H54 (cell line): ENCODE results near the gene YTHDF1.

Experiments
- DNase-seq: peaks from one replicate; pipeline ENCODE4 v3.0.0; 2011; ENCODE audit warnings: low spot score, mixed read lengths; ENCODE audit not compliant: insufficient read length
- FAIRE-seq: peaks from 3 replicates; lab custom pipeline; 2011; peaks lifted over from hg19 to GRCh38; lab: Jason Lieb, UNC
- POLR2A ChIP-seq: IDR thresholded peaks from 2 replicates; pipeline ENCODE4 v1.6.1; 2011; ENCODE audit warnings: low read depth, mild to moderate bottlenecking, low read length

Gene YTHDF1

GRCh38 chr20:63216041-63216848 is at the start of gene YTHDF1:
Gene YTHDF1 (minus strand): TSS chr20:63216131. CDS start chr20:63215892, 239 bp downstream.
- peak; percentile 79 for TF ChIP-seq POLR2A
- DNase-seq (peak; percentile 99), FAIRE-seq (no peak)

DNA sequence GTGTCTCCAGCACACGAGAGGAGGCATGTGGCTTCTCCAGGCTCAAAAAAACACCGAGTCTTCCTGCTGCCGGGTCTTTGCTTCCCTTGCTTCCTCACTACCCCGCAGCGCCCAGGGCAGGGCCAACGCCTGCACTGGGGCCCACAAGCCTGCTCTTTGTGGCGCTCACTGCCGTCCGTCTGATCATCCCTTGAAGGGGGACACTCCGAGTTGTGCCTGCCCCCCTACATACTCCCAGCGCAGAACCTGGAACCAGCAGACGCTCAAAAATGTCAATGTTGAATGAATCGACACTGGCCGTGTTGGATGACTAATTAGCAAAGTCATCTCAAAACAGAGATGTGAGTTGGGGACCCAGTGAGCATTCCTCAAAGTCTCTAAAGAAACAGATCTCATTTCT is 48.6 kb upstream of the YTHDF1 start:
- DNase-seq (no peak), FAIRE-seq (no peak)
- TF ChIP-seq POLR2A, result no peak

- DNase-seq, result no peak
- no peak for FAIRE-seq
- TF ChIP-seq POLR2A, result no peak
Observed at GRCh38 chr20:63264000-63264399, 48.1 kb upstream of the YTHDF1 start.

- TF ChIP-seq POLR2A, result no peak
- DNase-seq, result no peak
- FAIRE-seq, result no peak
Observed at GRCh38 chr20:63262836-63263235, 46.9 kb upstream of the YTHDF1 start.

DNA sequence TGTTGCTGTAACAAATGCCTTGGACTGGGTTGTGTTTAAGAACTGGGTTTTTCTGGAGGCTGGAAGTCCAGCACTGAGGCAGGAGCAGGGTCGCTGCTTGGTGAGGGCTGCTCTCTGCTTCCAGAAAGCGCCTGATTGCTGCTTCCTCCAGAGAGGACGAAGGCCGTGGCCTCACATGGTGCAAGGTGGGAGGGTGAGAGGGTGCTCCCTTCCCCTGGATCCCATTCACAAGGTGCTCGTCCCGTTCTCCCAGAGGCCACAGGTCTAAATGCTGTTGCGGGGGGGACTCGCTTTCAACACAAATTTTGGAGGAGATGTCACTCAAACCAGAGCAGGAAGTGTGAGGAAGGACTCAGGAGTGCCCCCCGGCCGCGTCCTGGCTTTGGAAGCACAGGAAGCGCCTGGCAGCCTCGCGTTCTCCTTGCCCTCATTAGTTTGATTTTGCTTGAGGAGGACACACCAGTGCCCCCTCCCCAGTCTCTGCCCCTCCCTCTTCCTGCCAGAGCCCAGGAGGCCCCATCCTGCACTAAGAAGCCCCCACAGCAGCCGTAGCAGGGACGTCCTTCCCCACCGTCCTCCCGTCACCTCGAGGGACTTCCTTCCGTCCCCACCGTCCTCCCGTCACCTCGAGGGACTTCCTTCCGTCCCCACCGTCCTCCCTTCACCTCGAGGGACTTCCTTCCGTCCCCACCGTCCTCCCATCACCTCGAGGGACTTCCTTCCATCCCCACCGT is 46.0 kb upstream of the YTHDF1 start:
- TF ChIP-seq POLR2A, result no peak
- no peak for FAIRE-seq
- no peak for DNase-seq

DNA sequence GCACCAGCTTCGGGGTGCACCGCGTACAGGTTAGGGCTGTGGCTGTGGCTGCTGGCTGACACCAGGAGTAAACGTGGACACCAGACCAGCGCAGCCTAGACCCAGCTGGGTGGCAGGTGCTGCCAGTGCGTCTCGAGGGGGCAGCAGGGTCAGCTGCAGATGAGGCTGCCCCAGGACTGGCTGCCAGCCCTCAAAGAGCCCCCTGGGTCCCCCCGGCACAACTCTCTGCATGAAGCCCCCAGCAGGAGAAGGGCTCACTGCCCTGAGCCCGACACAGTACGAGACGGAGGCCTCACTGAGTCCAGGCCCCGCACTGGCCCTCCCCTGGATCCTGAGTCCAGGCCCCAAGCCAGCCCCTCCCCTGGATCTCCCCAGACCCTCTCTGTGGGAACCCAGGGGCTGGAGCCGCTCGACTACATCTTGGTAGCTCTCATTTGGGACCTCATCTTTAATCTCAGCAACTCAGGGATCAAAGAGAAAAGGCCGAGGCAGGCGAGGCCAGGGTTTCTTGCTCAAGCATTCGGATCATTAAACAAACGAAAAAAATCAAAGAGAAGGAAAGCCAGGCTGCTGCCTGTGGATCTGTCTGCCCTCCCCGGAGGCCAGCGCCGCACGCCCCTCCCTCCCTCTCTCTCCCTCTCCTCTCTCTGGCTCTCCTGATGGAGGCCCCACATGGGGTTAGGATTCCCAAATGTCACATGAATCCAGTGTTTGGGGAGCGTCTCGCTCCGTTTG is 45.3 kb upstream of the YTHDF1 start:
- no peak for FAIRE-seq
- TF ChIP-seq POLR2A, result no peak
- no peak for DNase-seq

DNA sequence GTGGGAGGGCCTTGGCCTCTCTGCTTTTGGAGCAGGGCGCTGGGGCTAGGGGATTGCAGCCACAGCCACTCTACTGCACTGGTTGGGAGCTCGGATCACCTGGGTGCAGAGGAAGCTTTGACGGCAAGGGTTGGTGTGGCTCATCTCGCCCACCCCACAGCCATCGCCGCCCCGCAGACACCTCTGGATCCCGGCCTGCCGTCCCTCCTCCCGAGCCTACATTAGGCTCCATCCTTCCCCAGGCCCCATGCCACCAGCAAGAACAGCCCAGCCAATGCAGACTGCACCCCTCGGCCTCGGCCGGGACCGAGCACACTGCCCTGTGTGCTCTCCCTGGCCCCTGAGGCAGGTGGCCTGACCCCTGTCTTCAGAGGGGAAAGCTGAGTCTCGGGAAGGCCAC is 44.6 kb upstream of the YTHDF1 start:
- no peak for FAIRE-seq

DNA sequence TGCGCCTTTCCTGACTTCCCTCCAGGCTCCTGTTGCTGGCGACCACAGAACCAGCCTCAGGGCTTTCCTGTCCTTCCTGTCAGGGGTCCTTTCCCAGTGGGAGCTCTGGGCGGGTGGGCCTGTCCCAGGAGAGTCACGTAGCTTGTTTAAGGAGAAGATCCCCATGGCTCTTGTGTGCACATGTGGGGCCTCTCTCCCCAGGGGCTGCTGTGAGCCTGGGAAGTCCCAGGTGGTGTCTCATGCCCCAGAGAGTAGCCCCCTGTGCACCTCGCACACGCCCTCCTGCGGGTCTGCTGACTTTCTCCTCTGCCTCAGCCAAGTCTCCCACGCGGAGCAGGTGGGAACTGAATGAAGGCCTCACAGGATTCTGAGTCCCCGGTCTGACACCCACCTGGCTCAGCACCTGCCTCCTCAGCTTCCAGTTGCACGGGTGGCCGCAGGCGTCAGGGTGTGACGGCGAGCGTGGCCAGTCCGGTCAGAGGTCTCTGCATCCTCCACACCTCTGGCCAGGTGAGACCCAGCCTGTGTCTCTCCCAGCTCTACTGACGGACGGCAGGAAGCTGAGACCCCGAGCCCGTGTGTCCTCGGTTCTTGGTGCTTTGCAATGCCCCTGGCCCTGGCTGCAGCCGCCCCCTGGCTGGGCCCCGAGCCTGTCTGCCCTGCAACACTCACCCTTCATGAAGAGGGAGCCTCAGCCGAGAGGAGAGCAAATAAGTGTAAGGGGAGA is 44.0 kb upstream of the YTHDF1 start:
- DNase-seq, result no peak
- FAIRE-seq, result no peak

More for the DNA sequence above, 44.6 kb upstream of the YTHDF1 start:
- no peak for DNase-seq
- no peak for TF ChIP-seq POLR2A

DNA sequence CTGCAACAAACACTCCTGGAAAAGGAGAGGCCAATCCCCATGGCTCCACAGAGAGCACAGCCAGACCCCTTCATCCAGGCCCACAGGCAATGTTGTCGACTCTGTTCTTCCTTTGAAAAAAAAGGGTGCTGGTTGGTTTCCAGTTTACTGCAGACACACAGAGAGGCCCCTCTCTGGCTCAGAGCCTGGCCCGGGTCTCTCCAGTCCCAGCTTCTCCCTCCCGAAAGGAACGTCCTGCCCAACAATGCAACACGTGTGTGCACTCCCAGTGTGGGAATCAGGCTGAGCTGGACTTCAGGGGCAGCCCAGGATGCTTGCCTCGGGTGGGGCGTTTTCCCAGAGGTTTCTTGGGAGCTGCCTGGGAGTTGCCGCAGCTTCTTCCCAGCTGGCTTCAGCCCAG is 42.9 kb upstream of the YTHDF1 start:
- FAIRE-seq, result no peak
- no peak for DNase-seq
- TF ChIP-seq POLR2A, result no peak

More for the DNA sequence above, 44.0 kb upstream of the YTHDF1 start:
- TF ChIP-seq POLR2A, result no peak

GRCh38 chr20:63257629-63258028 is 41.7 kb upstream of the YTHDF1 start:
- DNase-seq (no peak), FAIRE-seq (no peak)
- TF ChIP-seq POLR2A, result no peak

DNA sequence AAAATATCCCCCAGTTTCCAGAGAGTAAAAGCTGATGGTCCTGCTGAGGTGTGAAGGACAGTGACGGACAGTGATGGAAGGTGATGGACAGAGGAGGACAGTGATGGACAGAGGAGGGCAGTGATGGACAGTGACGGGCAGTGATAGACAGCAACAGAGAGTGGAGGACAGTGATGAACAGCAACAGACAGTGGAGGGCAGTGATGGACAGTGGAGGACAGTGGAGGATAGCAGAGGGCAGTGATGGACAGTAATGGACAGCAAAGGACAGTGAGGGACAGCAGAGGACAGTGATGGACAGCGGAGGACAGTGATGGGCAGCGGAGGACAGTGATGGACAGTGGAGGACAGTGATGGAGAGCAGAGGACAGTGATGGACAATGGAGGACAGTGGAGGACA is 41.0 kb upstream of the YTHDF1 start:
- TF ChIP-seq POLR2A, result no peak
- DNase-seq (no peak), FAIRE-seq (no peak)

GRCh38 chr20:63255931-63256704 is 40.2 kb upstream of the YTHDF1 start:
- DNase-seq (no peak), FAIRE-seq (no peak)
- no peak for TF ChIP-seq POLR2A
